ENCODE results near the gene POLN.

DNA sequence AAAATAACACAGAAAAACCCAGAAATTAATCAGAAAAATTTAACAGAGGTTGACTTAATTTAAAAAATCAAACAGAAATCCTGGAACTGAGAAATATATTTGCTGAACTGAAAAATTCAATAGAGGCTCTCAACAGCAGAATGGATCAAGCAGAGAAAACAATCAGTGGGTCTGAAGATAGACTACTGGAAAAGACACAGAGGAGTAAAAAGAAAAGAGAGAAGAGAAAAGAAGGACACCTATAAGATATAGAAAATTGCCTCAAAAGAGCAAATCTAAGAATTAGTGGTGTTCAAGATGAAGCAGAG is 55.1 kb downstream of the POLN start:
- TF ChIP-seq, protein P1, sequence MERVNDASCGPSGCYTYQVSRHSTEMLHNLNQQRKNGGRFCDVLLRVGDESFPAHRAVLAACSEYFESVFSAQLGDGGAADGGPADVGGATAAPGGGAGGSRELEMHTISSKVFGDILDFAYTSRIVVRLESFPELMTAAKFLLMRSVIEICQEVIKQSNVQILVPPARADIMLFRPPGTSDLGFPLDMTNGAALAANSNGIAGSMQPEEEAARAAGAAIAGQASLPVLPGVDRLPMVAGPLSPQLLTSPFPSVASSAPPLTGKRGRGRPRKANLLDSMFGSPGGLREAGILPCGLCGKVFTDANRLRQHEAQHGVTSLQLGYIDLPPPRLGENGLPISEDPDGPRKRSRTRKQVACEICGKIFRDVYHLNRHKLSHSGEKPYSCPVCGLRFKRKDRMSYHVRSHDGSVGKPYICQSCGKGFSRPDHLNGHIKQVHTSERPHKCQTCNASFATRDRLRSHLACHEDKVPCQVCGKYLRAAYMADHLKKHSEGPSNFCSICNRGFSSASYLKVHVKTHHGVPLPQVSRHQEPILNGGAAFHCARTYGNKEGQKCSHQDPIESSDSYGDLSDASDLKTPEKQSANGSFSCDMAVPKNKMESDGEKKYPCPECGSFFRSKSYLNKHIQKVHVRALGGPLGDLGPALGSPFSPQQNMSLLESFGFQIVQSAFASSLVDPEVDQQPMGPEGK (CRISPR knock-in tag; IDR thresholded peaks at IDR 0.05; ENCODE audit: borderline replicate concordance): no peak
- TF ChIP-seq ARNTL (CRISPR knock-in tag; IDR thresholded peaks at IDR 0.05; ENCODE audit: borderline replicate concordance, low read depth) (no peak), ESRRG (CRISPR knock-in tag; IDR thresholded peaks at IDR 0.05) (no peak), ISL1 (CRISPR knock-in tag; IDR thresholded peaks at IDR 0.05) (no peak), SNAI2 (CRISPR knock-in tag; IDR thresholded peaks at IDR 0.05) (no peak), BACH2 (CRISPR knock-in tag; IDR thresholded peaks at IDR 0.05; ENCODE audit: borderline replicate concordance) (no peak), TCF4 (CRISPR knock-in tag; IDR thresholded peaks at IDR 0.05; ENCODE audit: borderline replicate concordance) (no peak), GLIS3 (CRISPR knock-in tag; IDR thresholded peaks at IDR 0.05) (no peak), RARB (CRISPR knock-in tag; IDR thresholded peaks at IDR 0.05) (no peak), PPARA (CRISPR knock-in tag; IDR thresholded peaks at IDR 0.05; ENCODE audit: borderline replicate concordance) (no peak), ZFP30 (CRISPR knock-in tag; IDR thresholded peaks at IDR 0.05) (no peak)
- TF ChIP-seq, protein P2, sequence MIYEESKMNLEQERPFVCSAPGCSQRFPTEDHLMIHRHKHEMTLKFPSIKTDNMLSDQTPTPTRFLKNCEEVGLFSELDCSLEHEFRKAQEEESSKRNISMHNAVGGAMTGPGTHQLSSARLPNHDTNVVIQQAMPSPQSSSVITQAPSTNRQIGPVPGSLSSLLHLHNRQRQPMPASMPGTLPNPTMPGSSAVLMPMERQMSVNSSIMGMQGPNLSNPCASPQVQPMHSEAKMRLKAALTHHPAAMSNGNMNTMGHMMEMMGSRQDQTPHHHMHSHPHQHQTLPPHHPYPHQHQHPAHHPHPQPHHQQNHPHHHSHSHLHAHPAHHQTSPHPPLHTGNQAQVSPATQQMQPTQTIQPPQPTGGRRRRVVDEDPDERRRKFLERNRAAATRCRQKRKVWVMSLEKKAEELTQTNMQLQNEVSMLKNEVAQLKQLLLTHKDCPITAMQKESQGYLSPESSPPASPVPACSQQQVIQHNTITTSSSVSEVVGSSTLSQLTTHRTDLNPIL (CRISPR knock-in tag; IDR thresholded peaks at IDR 0.05; ENCODE audit: low read depth): no peak
- TF ChIP-seq, protein P3, sequence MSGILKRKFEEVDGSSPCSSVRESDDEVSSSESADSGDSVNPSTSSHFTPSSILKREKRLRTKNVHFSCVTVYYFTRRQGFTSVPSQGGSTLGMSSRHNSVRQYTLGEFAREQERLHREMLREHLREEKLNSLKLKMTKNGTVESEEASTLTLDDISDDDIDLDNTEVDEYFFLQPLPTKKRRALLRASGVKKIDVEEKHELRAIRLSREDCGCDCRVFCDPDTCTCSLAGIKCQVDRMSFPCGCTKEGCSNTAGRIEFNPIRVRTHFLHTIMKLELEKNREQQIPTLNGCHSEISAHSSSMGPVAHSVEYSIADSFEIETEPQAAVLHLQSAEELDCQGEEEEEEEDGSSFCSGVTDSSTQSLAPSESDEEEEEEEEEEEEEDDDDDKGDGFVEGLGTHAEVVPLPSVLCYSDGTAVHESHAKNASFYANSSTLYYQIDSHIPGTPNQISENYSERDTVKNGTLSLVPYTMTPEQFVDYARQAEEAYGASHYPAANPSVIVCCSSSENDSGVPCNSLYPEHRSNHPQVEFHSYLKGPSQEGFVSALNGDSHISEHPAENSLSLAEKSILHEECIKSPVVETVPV (CRISPR knock-in tag; IDR thresholded peaks at IDR 0.05): no peak
- TF ChIP-seq, protein P4, sequence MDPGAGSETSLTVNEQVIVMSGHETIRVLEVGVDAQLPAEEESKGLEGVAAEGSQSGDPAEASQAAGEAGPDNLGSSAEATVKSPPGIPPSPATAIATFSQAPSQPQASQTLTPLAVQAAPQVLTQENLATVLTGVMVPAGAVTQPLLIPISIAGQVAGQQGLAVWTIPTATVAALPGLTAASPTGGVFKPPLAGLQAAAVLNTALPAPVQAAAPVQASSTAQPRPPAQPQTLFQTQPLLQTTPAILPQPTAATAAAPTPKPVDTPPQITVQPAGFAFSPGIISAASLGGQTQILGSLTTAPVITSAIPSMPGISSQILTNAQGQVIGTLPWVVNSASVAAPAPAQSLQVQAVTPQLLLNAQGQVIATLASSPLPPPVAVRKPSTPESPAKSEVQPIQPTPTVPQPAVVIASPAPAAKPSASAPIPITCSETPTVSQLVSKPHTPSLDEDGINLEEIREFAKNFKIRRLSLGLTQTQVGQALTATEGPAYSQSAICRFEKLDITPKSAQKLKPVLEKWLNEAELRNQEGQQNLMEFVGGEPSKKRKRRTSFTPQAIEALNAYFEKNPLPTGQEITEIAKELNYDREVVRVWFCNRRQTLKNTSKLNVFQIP (CRISPR knock-in tag; IDR thresholded peaks at IDR 0.05; ENCODE audit: borderline replicate concordance, low read depth): no peak

Data from SK-N-SH treated with all-trans-retinoic acid at 6 μM for 48 hours (cell line).